Measurements from ENCODE around the gene ZKSCAN3. TPM values are rescaled to one million over a fixed set of nuclear protein-coding genes. Genes with fewer than 3 reads are reported as not detected.
"Not testable (repeated sequence)": the region's sequence is repeated elsewhere in the genome, so short reads cannot be mapped to it uniquely, and the experiment has no call there.

ZKSCAN3 gene
- total and polyA plus RNA-seq, 2 experiments from 2014 or later, result 1.6 to 3.0 TPM

DNA sequence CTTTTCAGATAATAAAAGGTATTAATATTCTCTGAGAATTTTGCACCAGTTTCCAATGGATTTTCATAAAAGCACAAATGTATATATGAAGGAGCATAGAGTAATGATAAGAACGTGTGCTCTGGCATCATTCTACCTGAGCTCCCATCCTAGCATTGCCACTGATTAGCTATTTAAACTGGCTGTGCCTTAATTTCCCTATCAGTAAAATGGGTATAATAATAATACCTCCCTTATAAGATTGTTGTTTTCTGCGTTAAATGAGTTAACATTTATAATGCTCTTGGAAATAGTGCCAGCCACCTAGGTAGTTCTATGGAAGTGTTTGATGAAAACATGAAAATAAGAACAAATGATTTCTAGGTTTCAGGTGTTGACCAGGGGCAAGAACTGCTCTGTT lies 11.2 kb downstream of the ZKSCAN3 start:
- H3F3A ChIP-seq (ENCODE audit: insufficient read depth), result no peaks in the 10 kb centered on the region
- H3K4me2 ChIP-seq (ENCODE audit: unreplicated experiment), result no peak overlapping the region
- H3K36me3 ChIP-seq (ENCODE audit: low read depth), result no peaks in the 10 kb centered on the region; the same call in 1 of the 2 replicates
- TF ChIP-seq EZH2phosphoT487 (IDR thresholded peaks at IDR 0.05; ENCODE audit: insufficient read depth, low read depth) (no peak), EZH2 (IDR thresholded peaks at IDR 0.05; ENCODE audit: insufficient read depth, poor library complexity, severe bottlenecking) (no peak)
- no peak overlapping the region for H3K4me3 ChIP-seq
- no peaks in the 10 kb centered on the region for H4K20me1 ChIP-seq (ENCODE audit: insufficient read depth)
- no peaks in the 10 kb centered on the region for H3K9me2 ChIP-seq (ENCODE audit: insufficient read depth)
- WGBS, 2 experiments (ENCODE audit: low coverage in 1 of 2, low lambda C conversion rate in 2 of 2, missing lambda C conversion rate in 2 of 2), result 96 to 99% methylated on average over 2 of the region's 2 CpGs
- no peaks in the 10 kb centered on the region; the same call in 1 of the 2 replicates for H3K4me1 ChIP-seq (ENCODE audit: insufficient read depth)
- H3K27ac ChIP-seq, result no peak overlapping the region
- no peaks in the 10 kb centered on the region for H3K9me3 ChIP-seq (ENCODE audit: low read depth)
- DNase-seq, result no peak
- no peak overlapping the region for H3K9ac ChIP-seq
- no peaks in the 10 kb centered on the region for H3K79me2 ChIP-seq (ENCODE audit: insufficient read depth)
- H2AFZ ChIP-seq, result no peak overlapping the region
- H3K27me3 ChIP-seq (replicated peaks; ENCODE audit: insufficient read depth), result no peaks in the 10 kb centered on the region
- in situ Hi-C loops (cut with MboI), result loop anchor here (10.0 to 25.0 kb wide), 2 partner anchors 456 to 1174 kb away; no protein-coding TSS in a partner anchor

DNA sequence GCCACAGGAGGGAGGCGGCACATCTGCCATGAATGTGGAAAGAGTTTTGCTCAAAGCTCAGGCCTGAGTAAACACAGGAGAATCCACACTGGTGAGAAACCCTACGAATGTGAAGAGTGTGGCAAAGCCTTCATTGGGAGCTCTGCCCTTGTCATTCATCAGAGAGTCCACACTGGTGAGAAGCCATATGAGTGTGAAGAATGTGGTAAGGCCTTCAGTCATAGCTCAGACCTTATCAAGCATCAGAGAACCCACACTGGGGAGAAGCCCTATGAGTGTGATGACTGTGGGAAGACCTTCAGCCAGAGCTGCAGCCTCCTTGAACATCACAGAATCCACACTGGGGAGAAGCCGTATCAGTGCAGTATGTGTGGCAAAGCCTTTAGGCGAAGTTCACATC lies 15.8 kb downstream of the ZKSCAN3 start:
- H4K20me1 ChIP-seq (ENCODE audit: insufficient read depth); H3K79me2 ChIP-seq (ENCODE audit: insufficient read depth); H3K9ac ChIP-seq; H3K4me1 ChIP-seq (ENCODE audit: insufficient read depth); H3K36me3 ChIP-seq (ENCODE audit: low read depth); H3K4me2 ChIP-seq (ENCODE audit: unreplicated experiment); H2AFZ ChIP-seq; H3K9me2 ChIP-seq (ENCODE audit: insufficient read depth); H3K27ac ChIP-seq; DNase-seq; H3K9me3 ChIP-seq (ENCODE audit: low read depth); H3K4me3 ChIP-seq; H3K27me3 ChIP-seq (replicated peaks; ENCODE audit: insufficient read depth); H3F3A ChIP-seq (ENCODE audit: insufficient read depth): not testable (repeated sequence)
- WGBS, 2 experiments (ENCODE audit: low coverage in 1 of 2, low lambda C conversion rate in 2 of 2, missing lambda C conversion rate in 2 of 2), result 92 to 96% methylated on average over 4 of the region's 4 CpGs
- in situ Hi-C loops (cut with MboI), result loop anchor here (10.0 to 25.0 kb wide), 2 partner anchors 461 to 1178 kb away; no protein-coding TSS in a partner anchor

DNA sequence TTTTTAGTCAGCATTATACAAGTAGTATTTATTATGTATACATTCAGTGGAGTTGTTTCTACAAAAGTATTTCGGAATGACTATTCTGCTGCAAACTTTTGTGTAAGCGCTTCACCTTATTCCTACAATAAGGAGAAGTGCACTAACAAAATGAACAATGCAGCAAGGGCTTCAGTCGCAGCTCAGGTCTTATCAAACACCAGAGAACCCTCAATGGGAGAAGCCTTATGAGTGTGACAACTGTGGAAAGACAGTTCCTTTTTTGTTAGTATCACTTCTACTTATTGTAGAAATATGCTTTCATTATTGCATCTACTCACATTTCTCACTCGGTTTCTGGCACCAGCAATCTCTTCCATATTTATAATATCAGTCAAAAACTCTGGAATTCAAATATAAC lies 18.8 kb downstream of the ZKSCAN3 start:
- Histone ChIP-seq H3K36me3 (ENCODE audit: low read depth) (no peaks in the 10 kb centered on the region), H3F3A (ENCODE audit: insufficient read depth) (no peaks in the 10 kb centered on the region), H3K4me1 (ENCODE audit: insufficient read depth) (no peaks in the 10 kb centered on the region), H2AFZ (no peak overlapping the region), H3K4me3 (no peak overlapping the region), H3K9ac (no peak overlapping the region), H3K4me2 (ENCODE audit: unreplicated experiment) (no peak overlapping the region), H3K27ac (no peak overlapping the region), H3K9me2 (ENCODE audit: insufficient read depth) (no peaks in the 10 kb centered on the region), H3K9me3 (ENCODE audit: low read depth) (no peaks in the 10 kb centered on the region), H3K79me2 (ENCODE audit: insufficient read depth) (no peaks in the 10 kb centered on the region), H3K27me3 (replicated peaks; ENCODE audit: insufficient read depth) (no peaks in the 10 kb centered on the region), H4K20me1 (ENCODE audit: insufficient read depth) (no peaks in the 10 kb centered on the region)
- no peak for TF ChIP-seq EZH2 (IDR thresholded peaks at IDR 0.05; ENCODE audit: insufficient read depth, poor library complexity, severe bottlenecking)
- no peak for TF ChIP-seq EZH2phosphoT487 (IDR thresholded peaks at IDR 0.05; ENCODE audit: insufficient read depth, low read depth)
- DNase-seq, result no peak
- in situ Hi-C loops (cut with MboI), result loop anchor here (10.0 to 25.0 kb wide), 2 partner anchors 464 to 1181 kb away; no protein-coding TSS in a partner anchor
- WGBS, 2 experiments (ENCODE audit: low coverage in 1 of 2, low lambda C conversion rate in 2 of 2, missing lambda C conversion rate in 2 of 2), result 84 to 87% methylated on average over 4 of the region's 4 CpGs

DNA sequence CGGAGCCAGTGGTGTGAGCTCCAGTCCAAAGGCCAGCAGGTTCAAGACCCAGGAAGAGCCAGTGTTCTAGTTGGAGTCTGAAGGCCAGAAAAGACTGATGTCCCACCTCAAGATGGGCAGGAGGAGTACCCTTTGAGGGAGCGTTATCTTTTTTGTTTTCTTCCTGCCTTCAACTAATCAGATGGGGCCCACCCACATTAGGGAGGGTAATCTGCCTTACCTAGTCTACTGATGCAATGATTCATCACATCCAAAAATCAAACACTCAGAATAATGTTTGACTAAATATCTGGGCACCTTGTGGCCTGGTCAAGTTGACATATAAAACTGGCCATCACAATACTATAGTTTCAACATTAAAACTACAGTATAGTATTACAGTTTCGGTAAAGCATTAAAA lies 19.7 kb downstream of the ZKSCAN3 start:
- H3F3A ChIP-seq (ENCODE audit: insufficient read depth), result no peaks in the 10 kb centered on the region
- no peaks in the 10 kb centered on the region for H3K9me3 ChIP-seq (ENCODE audit: low read depth)
- TF ChIP-seq EZH2phosphoT487 (IDR thresholded peaks at IDR 0.05; ENCODE audit: insufficient read depth, low read depth), result no peak
- no peak for TF ChIP-seq EZH2 (IDR thresholded peaks at IDR 0.05; ENCODE audit: insufficient read depth, poor library complexity, severe bottlenecking)
- WGBS, 2 experiments (ENCODE audit: low coverage in 1 of 2, low lambda C conversion rate in 2 of 2, missing lambda C conversion rate in 2 of 2), result 95 to 97% methylated on average over 3 of the region's 3 CpGs
- H3K4me2 ChIP-seq (ENCODE audit: unreplicated experiment), result no peak overlapping the region
- no peaks in the 10 kb centered on the region for H3K9me2 ChIP-seq (ENCODE audit: insufficient read depth)
- no peaks in the 10 kb centered on the region for H3K36me3 ChIP-seq (ENCODE audit: low read depth)
- no peak overlapping the region for H2AFZ ChIP-seq
- no peaks in the 10 kb centered on the region for H4K20me1 ChIP-seq (ENCODE audit: insufficient read depth)
- H3K9ac ChIP-seq, result no peak overlapping the region
- H3K4me1 ChIP-seq (ENCODE audit: insufficient read depth), result no peaks in the 10 kb centered on the region
- no peaks in the 10 kb centered on the region for H3K79me2 ChIP-seq (ENCODE audit: insufficient read depth)
- no peak overlapping the region for H3K27ac ChIP-seq
- DNase-seq, result no peak
- no peak overlapping the region for H3K4me3 ChIP-seq
- in situ Hi-C loops (cut with MboI), result loop anchor here (10.0 to 25.0 kb wide), 2 partner anchors 465 to 1182 kb away; no protein-coding TSS in a partner anchor
- H3K27me3 ChIP-seq (replicated peaks; ENCODE audit: insufficient read depth), result no peaks in the 10 kb centered on the region

DNA sequence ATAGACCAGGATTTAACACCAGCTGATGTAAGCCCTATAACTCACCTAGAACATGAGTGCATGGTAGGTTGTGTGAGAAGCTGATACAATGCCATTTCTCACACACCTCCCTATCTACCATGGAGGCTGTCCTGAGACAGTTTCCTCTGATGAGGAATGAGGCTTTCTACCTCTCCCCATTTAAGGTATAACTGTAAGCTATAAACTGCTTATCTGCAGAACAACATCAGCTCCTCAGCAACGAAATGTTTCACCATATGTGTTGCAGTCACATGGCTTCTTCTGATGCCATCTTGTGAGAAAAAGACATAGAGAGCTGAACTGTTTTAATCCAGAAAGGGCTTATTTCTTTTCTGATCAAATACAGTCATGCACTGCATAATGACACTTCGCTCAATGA lies 20.7 kb downstream of the ZKSCAN3 start:
- in situ Hi-C loops (cut with MboI), result loop anchor here (25.0 kb wide), 1 partner anchor 1183 kb away; no protein-coding TSS in a partner anchor

More for the DNA sequence above, 20.7 kb downstream of the ZKSCAN3 start:
- no peaks in the 10 kb centered on the region for H3K4me1 ChIP-seq (ENCODE audit: insufficient read depth)
- no peaks in the 10 kb centered on the region for H3K79me2 ChIP-seq (ENCODE audit: insufficient read depth)
- H4K20me1 ChIP-seq (ENCODE audit: insufficient read depth), result no peaks in the 10 kb centered on the region
- no peak overlapping the region for H2AFZ ChIP-seq
- H3K36me3 ChIP-seq (ENCODE audit: low read depth), result no peaks in the 10 kb centered on the region
- H3K9me2 ChIP-seq (ENCODE audit: insufficient read depth), result no peaks in the 10 kb centered on the region
- no peaks in the 10 kb centered on the region for H3K27me3 ChIP-seq (replicated peaks; ENCODE audit: insufficient read depth)
- TF ChIP-seq EZH2 (IDR thresholded peaks at IDR 0.05; ENCODE audit: insufficient read depth, poor library complexity, severe bottlenecking) (no peak), EZH2phosphoT487 (IDR thresholded peaks at IDR 0.05; ENCODE audit: insufficient read depth, low read depth) (no peak)
- H3K4me2 ChIP-seq (ENCODE audit: unreplicated experiment), result no peak overlapping the region
- no peak for DNase-seq
- H3K9me3 ChIP-seq (ENCODE audit: low read depth), result no peaks in the 10 kb centered on the region
- no peak overlapping the region for H3K27ac ChIP-seq
- H3K9ac ChIP-seq, result no peak overlapping the region
- 48 to 54% methylated on average over 2 of the region's 2 CpGs for WGBS, 2 experiments (ENCODE audit: low coverage in 1 of 2, low lambda C conversion rate in 2 of 2, missing lambda C conversion rate in 2 of 2)
- no peaks in the 10 kb centered on the region for H3F3A ChIP-seq (ENCODE audit: insufficient read depth)
- no peak overlapping the region for H3K4me3 ChIP-seq
